Left ventricle myocardium inferior (tissue), 1 donor: ENCODE results near the gene TMEM141. TPM values are rescaled to one million over a fixed set of nuclear protein-coding genes. Genes with fewer than 3 reads are reported as not detected.
"Not testable (repeated sequence)": the region's sequence is repeated elsewhere in the genome, so short reads cannot be mapped to it uniquely, and the experiment has no call there.

Experiments used
- DNase-seq: peaks from one replicate; pipeline ENCODE4 v3.0.0-alpha.2; 2020
- H3K27ac ChIP-seq: fragments of 200-600 bp; replicated peaks from 2 replicates; pipeline ENCODE4 v1.8.0; 2021
- H3K27me3 ChIP-seq: fragments of 200-600 bp; 2 replicates; pipeline ENCODE4 v1.8.0; 2021; ENCODE audit warnings: low read depth
- H3K36me3 ChIP-seq: fragments of 200-600 bp; 2 replicates; pipeline ENCODE4 v1.8.0; 2021
- H3K4me1 ChIP-seq: fragments of 200-600 bp; 2 replicates; pipeline ENCODE4 v1.8.0; 2021
- H3K4me3 ChIP-seq: fragments of 200-600 bp; 2 replicates; pipeline ENCODE4 v1.8.0; 2021; ENCODE audit warnings: mild to moderate bottlenecking, moderate library complexity
- H3K9me3 ChIP-seq: fragments of 200-600 bp; replicated peaks from 2 replicates; pipeline ENCODE4 v1.8.0; 2021
- intact Hi-C: fragments of 100-400 bp; cut with micrococcal nuclease; formaldehyde crosslinking; loops from one replicate; pipeline ENCODE4 v1.11.0; 2022
- microRNA-seq: library from miRNA; unstranded; fragments of <30 nt; microRNA quantifications from one replicate; pipeline ENCODE4 v1.2.0, GENCODE V29; 2020
- total RNA-seq: library from RNA; stranded (reverse); fragmentation: NEBNext Ultra II Directional; extraction: Animal tissue kit (Norgen Biotek cat#: 25700); gene quantifications from one replicate; pipeline ENCODE4 v1.2.1, GENCODE V29; 2021
- TF ChIP-seq, protein P1 (sequence below): fragments of 200-600 bp; IDR thresholded peaks from 2 replicates; pipeline ENCODE4 v1.8.0; 2021; ENCODE audit warnings: antibody characterized with exemption, mild to moderate bottlenecking, borderline replicate concordance
- donor health status: DM: no; HTN: yes; CAD: no; lungs with severe emphysema.

TMEM141 gene
- total RNA-seq, 1 donor from 2014 or later, result 71.4 TPM

DNA sequence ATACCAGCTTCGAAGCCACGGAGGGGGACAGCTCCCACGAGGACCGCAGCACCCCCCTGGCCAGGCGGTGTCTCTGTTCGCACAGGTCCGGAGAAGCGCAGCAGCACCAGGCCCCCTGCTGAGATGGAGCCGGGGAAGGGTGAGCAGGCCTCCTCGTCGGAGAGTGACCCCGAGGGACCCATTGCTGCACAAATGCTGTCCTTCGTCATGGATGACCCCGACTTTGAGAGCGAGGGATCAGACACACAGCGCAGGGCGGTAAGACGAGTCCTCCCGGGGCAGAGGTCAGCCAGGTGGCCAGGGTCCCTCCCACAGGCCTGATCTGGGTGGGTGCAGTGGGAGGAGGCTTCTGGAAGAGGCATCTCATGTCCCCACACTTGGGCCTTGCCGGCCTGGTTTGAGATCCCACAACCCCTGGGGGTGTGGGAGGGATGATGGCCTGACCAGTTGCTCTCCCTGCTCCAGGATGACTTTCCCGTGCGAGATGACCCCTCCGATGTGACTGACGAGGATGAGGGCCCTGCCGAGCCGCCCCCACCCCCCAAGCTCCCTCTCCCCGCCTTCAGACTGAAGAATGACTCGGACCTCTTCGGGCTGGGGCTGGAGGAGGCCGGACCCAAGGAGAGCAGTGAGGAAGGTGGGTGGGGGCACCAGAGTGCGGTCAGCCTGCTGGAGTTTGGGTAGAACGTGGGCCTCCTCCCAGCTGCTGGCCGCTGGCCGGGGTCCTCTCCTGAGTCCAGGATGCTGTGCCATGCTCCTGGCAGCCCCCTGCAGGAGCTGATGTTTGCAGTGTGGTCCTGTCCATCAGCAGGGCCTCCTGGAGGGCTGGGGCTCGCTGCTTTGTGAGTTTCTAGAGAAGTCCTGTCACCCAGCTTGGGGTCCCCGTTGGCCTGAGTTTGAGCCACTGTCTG lies 48.3 kb downstream of the TMEM141 start:
- Histone ChIP-seq H3K4me3 (no peak overlapping the region), H3K36me3 (peaks cover 56% of the 10 kb centered on the region), H3K4me1 (peaks cover 36% of the 10 kb centered on the region), H3K27ac (no peak overlapping the region), H3K9me3 (no peaks in the 10 kb centered on the region), H3K27me3 (peaks cover 16% of the 10 kb centered on the region)
- intact Hi-C loops, result no loop called here
- no peak for DNase-seq
- TF ChIP-seq, protein P1, sequence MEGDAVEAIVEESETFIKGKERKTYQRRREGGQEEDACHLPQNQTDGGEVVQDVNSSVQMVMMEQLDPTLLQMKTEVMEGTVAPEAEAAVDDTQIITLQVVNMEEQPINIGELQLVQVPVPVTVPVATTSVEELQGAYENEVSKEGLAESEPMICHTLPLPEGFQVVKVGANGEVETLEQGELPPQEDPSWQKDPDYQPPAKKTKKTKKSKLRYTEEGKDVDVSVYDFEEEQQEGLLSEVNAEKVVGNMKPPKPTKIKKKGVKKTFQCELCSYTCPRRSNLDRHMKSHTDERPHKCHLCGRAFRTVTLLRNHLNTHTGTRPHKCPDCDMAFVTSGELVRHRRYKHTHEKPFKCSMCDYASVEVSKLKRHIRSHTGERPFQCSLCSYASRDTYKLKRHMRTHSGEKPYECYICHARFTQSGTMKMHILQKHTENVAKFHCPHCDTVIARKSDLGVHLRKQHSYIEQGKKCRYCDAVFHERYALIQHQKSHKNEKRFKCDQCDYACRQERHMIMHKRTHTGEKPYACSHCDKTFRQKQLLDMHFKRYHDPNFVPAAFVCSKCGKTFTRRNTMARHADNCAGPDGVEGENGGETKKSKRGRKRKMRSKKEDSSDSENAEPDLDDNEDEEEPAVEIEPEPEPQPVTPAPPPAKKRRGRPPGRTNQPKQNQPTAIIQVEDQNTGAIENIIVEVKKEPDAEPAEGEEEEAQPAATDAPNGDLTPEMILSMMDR, result no peak

DNA sequence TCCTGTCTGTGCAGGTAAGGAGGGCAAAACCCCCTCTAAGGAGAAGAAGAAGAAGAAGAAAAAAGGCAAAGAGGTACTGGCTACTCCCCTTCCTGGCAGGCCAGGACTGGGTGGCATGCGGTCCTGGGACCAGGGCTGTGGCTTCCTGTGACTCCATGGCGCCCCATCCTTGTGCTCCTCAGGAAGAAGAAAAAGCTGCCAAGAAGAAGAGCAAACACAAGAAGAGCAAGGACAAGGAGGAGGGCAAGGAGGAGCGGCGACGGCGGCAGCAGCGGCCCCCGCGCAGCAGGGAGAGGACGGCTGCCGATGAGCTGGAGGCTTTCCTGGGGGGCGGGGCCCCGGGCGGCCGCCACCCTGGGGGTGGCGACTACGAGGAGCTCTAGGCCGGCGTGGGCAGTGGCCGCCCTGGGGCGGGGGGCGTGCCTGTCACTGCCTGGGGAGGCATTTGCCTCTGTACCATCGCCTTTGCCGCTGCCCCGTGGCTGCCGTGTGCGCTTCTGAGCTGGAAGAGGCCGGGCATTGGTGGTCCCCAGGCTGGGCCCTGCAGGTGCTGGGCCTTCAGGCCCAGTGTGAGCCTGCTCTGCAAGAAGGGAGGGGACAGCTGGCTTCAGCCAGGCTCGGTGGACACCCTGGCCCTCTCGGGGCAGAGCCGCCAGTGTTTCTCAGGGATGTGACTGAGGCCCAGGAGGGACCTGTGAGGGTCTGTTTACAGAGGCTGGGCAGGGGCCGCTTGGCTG lies 49.2 kb downstream of the TMEM141 start:
- Histone ChIP-seq H3K27me3 (peaks cover 21% of the 10 kb centered on the region), H3K27ac (no peak overlapping the region), H3K4me1 (peaks cover 40% of the 10 kb centered on the region), H3K9me3 (no peaks in the 10 kb centered on the region), H3K4me3 (no peak overlapping the region), H3K36me3 (peaks cover 51% of the 10 kb centered on the region)
- TF ChIP-seq, protein P1, result no peak
- intact Hi-C loops, result no loop called here
- DNase-seq, result no peak

DNA sequence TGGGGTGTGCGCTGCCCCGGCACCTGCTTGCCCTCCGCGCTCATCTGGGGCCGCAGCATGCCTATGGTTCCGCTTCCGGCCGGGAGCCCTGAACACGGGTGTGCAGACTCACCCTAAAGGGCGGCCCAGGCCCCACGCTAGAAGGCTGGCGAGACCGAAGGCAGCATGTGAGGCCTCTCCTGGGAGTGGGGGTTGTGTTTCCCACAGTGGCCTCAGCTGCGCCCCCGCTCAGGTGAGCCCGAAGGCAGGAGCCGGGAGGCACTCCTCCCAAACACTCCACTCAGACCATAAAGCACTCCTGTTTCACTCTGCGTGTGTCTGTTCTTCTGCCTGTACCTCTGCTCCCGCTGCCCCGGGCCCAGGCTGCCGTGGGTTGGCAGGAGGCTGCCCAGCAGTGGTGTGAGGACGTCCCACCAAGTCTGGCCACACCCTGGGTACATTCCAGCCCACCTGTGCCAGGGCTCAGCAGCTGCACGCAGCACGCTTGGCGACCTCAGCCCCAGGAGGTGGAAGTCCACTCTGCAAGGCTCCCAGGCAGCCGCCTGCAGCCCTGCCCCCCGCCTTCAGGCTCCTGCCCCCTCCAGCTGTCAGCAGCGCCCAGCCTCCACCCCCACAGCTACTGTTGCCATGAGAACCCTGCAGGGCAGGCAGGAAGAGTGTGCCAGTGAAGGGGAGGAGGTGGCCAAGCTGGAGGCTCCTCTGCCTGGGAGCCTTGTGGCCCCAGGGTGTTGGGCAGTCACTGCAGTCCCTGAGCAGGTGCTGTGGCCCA lies 49.9 kb downstream of the TMEM141 start:
- TF ChIP-seq, protein P1, result no peak
- peaks cover 29% of the 10 kb centered on the region for H3K27me3 ChIP-seq
- no peaks in the 10 kb centered on the region for H3K9me3 ChIP-seq
- intact Hi-C loops, result no loop called here
- no peak overlapping the region for H3K27ac ChIP-seq
- peaks cover 43% of the 10 kb centered on the region for H3K36me3 ChIP-seq
- DNase-seq, result no peak
- no peak overlapping the region for H3K4me3 ChIP-seq
- H3K4me1 ChIP-seq, result peaks cover 45% of the 10 kb centered on the region

DNA sequence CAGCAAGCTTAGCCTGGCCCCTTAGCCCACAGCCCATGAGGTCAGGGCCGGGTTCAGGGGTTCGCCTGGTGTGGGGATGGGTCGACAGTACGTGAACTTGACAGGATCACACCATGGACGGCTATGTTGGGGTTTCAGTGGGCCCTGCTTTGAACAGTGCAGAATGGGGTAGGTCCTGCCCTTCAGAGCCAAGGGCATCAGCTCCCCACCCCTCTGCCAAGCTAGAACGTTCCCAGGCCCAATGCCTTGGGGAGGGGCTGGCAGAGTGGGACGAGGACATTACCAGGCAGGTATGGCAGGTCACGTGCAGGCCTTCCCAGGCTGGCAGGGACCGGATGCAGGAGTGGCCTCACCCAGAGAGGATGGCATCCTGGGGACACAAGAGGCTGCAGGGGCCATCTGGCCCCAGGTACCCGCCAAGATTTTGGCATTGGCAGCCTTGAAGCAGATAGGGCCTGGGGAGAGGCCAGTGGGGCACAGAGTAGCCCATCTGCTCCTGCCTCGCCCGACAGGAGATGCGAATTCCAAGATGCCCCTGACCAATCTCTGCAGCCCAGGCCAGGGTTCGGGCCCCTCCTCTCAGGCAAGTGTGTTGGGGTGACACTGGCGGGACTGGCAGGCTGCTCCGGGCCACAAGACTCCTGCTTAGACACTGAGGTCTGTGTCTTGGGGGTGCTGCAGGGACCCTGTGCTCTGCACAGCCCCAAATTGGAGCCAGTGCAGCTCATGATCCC lies 50.7 kb downstream of the TMEM141 start:
- H3K9me3 ChIP-seq, intact Hi-C loops, DNase-seq: not testable (repeated sequence)
- Histone ChIP-seq H3K36me3 (peaks cover 36% of the 10 kb centered on the region), H3K4me1 (peaks cover 51% of the 10 kb centered on the region), H3K27ac (peak overlapping the region; percentile 78), H3K27me3 (peaks cover 35% of the 10 kb centered on the region), H3K4me3 (peak overlapping the region; percentile 74)

DNA sequence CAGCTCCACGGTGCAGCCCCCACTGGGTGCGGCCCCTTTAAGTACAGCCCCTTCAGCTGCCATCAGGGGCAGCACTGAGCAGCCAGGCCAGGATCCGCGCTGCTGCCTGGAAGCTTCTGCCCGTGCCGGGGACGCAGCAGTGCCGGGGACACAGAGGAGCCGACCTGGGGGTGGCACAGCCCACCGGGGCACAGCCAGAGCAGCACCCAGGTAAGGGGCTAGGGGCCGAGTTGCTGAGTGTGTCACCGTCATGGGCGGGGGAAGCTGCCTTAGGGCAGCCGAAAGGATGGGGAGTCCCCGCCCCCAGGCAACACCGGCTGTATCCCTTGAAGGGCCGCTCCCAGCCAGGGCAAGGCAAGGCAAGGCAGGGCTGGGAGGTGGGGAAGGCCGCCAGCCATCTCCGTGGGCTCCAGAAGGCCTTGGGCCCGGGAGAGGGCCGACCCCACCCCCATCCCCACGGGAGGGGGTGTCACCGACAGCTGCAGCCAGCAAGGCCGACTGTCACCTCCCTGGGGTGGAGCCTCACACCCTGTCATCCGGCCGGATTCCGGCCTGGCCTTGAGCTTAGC lies 51.3 kb downstream of the TMEM141 start, which contains the start of gene AJM1:
AJM1 (plus strand) TSS at position 99 of the 569 bp plus-strand sequence. CDS start 1,937 bp downstream, outside the sequence.
- Histone ChIP-seq H3K4me1 (peaks cover 57% of the 10 kb centered on the region), H3K27ac (peak within 1 kb of the TSS; percentile 78), H3K27me3 (peaks cover 41% of the 10 kb centered on the region), H3K4me3 (peak within 1 kb of the TSS; percentile 74), H3K36me3 (peaks cover 31% of the 10 kb centered on the region)
- peak; percentile 78 for DNase-seq
- TF ChIP-seq, protein P1, result peak; percentile 97
- H3K9me3 ChIP-seq, intact Hi-C loops: not testable (repeated sequence)

Small RNA genes lying within 50 kb of the gene (microRNA-seq; reads per million reads assigned to microRNA genes)
- not detected for gene MIR4292
- not detected for gene MIR6722

Other genes with a start within 250 kb of the TMEM141 start
- 17.6 TPM for gene NOTCH1, start 245.3 kb upstream of the TMEM141 start, total RNA-seq
- 81.5 TPM for gene EGFL7, start 128.4 kb upstream of the TMEM141 start, total RNA-seq
- 48.8 TPM for gene AGPAT2, start 103.9 kb upstream of the TMEM141 start, total RNA-seq
- gene DIPK1B, start 78.8 kb upstream of the TMEM141 start, total RNA-seq, result 21.4 TPM
- 9.6 TPM for gene LCN10, start 48.4 kb upstream of the TMEM141 start, total RNA-seq
- gene LCN6, start 42.8 kb upstream of the TMEM141 start, total RNA-seq, result 14.6 TPM
- gene LCN8, start 33.1 kb upstream of the TMEM141 start, total RNA-seq, result not detected
- 0.41 TPM for gene LCN15, start 26.8 kb upstream of the TMEM141 start, total RNA-seq
- 2.1 TPM for gene CCDC183, start 5.0 kb downstream of the TMEM141 start, total RNA-seq
- gene RABL6, start 16.6 kb downstream of the TMEM141 start, total RNA-seq, result 64.1 TPM
- gene AJM1, start 51.1 kb downstream of the TMEM141 start, total RNA-seq, result 7.7 TPM
- gene PHPT1, start 58.1 kb downstream of the TMEM141 start, total RNA-seq, result 349 TPM
- 13.4 TPM for gene MAMDC4, start 61.0 kb downstream of the TMEM141 start, total RNA-seq
- 318 TPM for gene EDF1, start 75.0 kb downstream of the TMEM141 start, total RNA-seq
- 10.0 TPM for gene TRAF2, start 95.2 kb downstream of the TMEM141 start, total RNA-seq
- gene FBXW5, start 153.4 kb downstream of the TMEM141 start, total RNA-seq, result 157 TPM
- 3.6 TPM for gene C8G, start 153.9 kb downstream of the TMEM141 start, total RNA-seq
- gene LCN12, start 160.9 kb downstream of the TMEM141 start, total RNA-seq, result 7.8 TPM
- gene PTGDS, start 186.2 kb downstream of the TMEM141 start, total RNA-seq, result 3,579 TPM
- 11.7 TPM for gene LCNL1, start 191.6 kb downstream of the TMEM141 start, total RNA-seq
- gene PAXX, start 201.1 kb downstream of the TMEM141 start, total RNA-seq, result 19.8 TPM
- 1.6 TPM for gene CLIC3, start 205.2 kb downstream of the TMEM141 start, total RNA-seq
- 29.9 TPM for gene ABCA2, start 236.9 kb downstream of the TMEM141 start, total RNA-seq
- gene FUT7, start 240.7 kb downstream of the TMEM141 start, total RNA-seq, result not detected